PC-3 (cell line): Measurements from ENCODE around the gene FCHO1. TPM values are rescaled to one million over a fixed set of nuclear protein-coding genes. Genes with fewer than 3 reads are reported as not detected.

Experiments used
- ATAC-seq: fragments of 200-7000 bp; cut with Tn5 transposase; 2 replicates; pipeline ENCODE4 v1.9.1; 2020; ENCODE audit warnings: mild to moderate bottlenecking, moderate library complexity
- BruUV-seq: library from RNA; stranded (reverse); fragments of 400-500 nt; replicated peaks from 2 replicates; lab custom pipeline; 2021; lab: Mats Ljungman, UMichigan
- CTCF ChIA-PET: fragments of 300-600 bp; sonication (Branson Sonifier 250); formaldehyde crosslinking; loops from one replicate; lab custom pipeline; 2022; ENCODE audit warnings: antibody characterized with exemption; lab: Charles Lee
- POLR2A ChIA-PET: fragments of 300-600 bp; sonication (Branson Sonifier 250); formaldehyde crosslinking; loops from one replicate; lab custom pipeline; 2022; ENCODE audit warnings: antibody characterized with exemption; ENCODE audit not compliant: unreplicated experiment; lab: Charles Lee
- DNase-seq: peaks from one replicate; pipeline ENCODE4 v3.0.0-alpha.2; 2015
- H2AFZ ChIP-seq: fragments of 300-600 bp; sonication (generic); 2 replicates; pipeline ENCODE4 v1.6.0; 2016; ENCODE audit warnings: antibody characterized with exemption, low read length
- H3F3A ChIP-seq: fragments of 300-600 bp; sonication (generic); one replicate; pipeline ENCODE4 v1.6.0; 2017; ENCODE audit warnings: antibody characterized with exemption, low read length, control low read depth, mild to moderate bottlenecking; ENCODE audit not compliant: unreplicated experiment
- H3K27ac ChIP-seq: fragments of 300-600 bp; sonication (generic); 2 replicates; pipeline ENCODE4 v1.5.1; 2016; ENCODE audit warnings: mild to moderate bottlenecking, low read length
- H3K27me3 ChIP-seq: fragments of 300-600 bp; sonication (generic); 2 replicates; pipeline ENCODE4 v1.6.1; 2016; ENCODE audit warnings: low read length, mixed read lengths
- H3K36me3 ChIP-seq: fragments of 300-600 bp; sonication (generic); 2 replicates; pipeline ENCODE4 v1.6.1; 2016; ENCODE audit warnings: low read depth, mixed run types, low read length, mixed read lengths
- H3K4me1 ChIP-seq: fragments of 300-600 bp; sonication (generic); 2 replicates; pipeline ENCODE4 v1.5.1; 2016; ENCODE audit warnings: low read length; ENCODE audit not compliant: insufficient read depth
- H3K4me2 ChIP-seq: fragments of 300-600 bp; sonication (generic); 2 replicates; pipeline ENCODE4 v1.6.0; 2016; ENCODE audit warnings: low read length
- H3K4me3 ChIP-seq: fragments of 300-600 bp; sonication (generic); 2 replicates; pipeline ENCODE4 v1.5.1; 2016; ENCODE audit warnings: mild to moderate bottlenecking, low read length, mixed read lengths
- H3K79me2 ChIP-seq: fragments of 300-600 bp; sonication (generic); 2 replicates; pipeline ENCODE4 v1.6.1; 2017; ENCODE audit warnings: low read length, mixed read lengths
- H3K9ac ChIP-seq: fragments of 300-600 bp; sonication (generic); 2 replicates; pipeline ENCODE4 v1.6.0; 2016; ENCODE audit warnings: mild to moderate bottlenecking, low read length
- H3K9me2 ChIP-seq: fragments of 300-600 bp; sonication (generic); replicated peaks from 2 replicates; pipeline ENCODE4 v1.6.1; 2016; ENCODE audit warnings: mixed run types, low read length, mixed read lengths
- H3K9me3 ChIP-seq: fragments of 300-600 bp; sonication (generic); 2 replicates; pipeline ENCODE4 v1.6.1; 2016; ENCODE audit warnings: low read length, mixed read lengths
- H4K20me1 ChIP-seq: fragments of 300-600 bp; sonication (generic); 2 replicates; pipeline ENCODE4 v1.6.1; 2016; ENCODE audit warnings: low read length, mixed read lengths
- EZH2 ChIP-seq: fragments of 300-600 bp; sonication (generic); IDR thresholded peaks from one replicate; pipeline ENCODE4 v1.6.1; 2017; ENCODE audit warnings: antibody characterized with exemption, mild to moderate bottlenecking, low read length; ENCODE audit not compliant: unreplicated experiment
- EZH2phosphoT487 ChIP-seq: fragments of 300-600 bp; sonication (generic); IDR thresholded peaks from 2 replicates; pipeline ENCODE4 v1.6.1; 2018; ENCODE audit warnings: mild to moderate bottlenecking, antibody characterized with exemption, low read length, borderline replicate concordance
- intact Hi-C: fragments of 100-400 bp; cut with micrococcal nuclease; formaldehyde crosslinking; loops from 2 replicates; pipeline ENCODE4 v1.9.0; 2023
- total RNA-seq: library from RNA; depleted of rRNA; stranded (reverse); fragments of >200 nt; gene quantifications from 2 replicates; pipeline ENCODE4 v1.2.3, GENCODE V29; 2014
- TF ChIP-seq, protein P1 (sequence below): fragments of 300-600 bp; sonication (generic); conservative IDR thresholded peaks from 2 replicates; pipeline ENCODE4 v1.5.1; 2017; ENCODE audit warnings: antibody characterized with exemption, low read depth, mild to moderate bottlenecking, low read length

Gene FCHO1
- total RNA-seq, 1 experiment from 2014 or later, result 21.0 TPM

- 0 out of 2 replicates have a peak, but pooled peaks cover 2% of the 10 kb centered on the region for H4K20me1 ChIP-seq
- H3K9ac ChIP-seq, result no peak overlapping the region
- no peaks in the 10 kb centered on the region for H3K9me2 ChIP-seq
- H3F3A ChIP-seq, result no peaks in the 10 kb centered on the region
- no peak overlapping the region for H2AFZ ChIP-seq
- no peak overlapping the region for H3K4me2 ChIP-seq
- H3K36me3 ChIP-seq, result peaks cover 23% of the 10 kb centered on the region
- ChIA-PET POLR2A (no interaction called here), CTCF (no interaction called here)
- ATAC-seq (no peak), DNase-seq (no peak)
- H3K9me3 ChIP-seq, result no peaks in the 10 kb centered on the region
- intact Hi-C loops, result no loop called here
- BruUV-seq, result no TSS peak
- no peak overlapping the region for H3K4me3 ChIP-seq
- H3K27ac ChIP-seq, result no peak overlapping the region
- no peaks in the 10 kb centered on the region for H3K4me1 ChIP-seq
- H3K79me2 ChIP-seq, result peaks cover 11% of the 10 kb centered on the region
- TF ChIP-seq EZH2 (no peak), EZH2phosphoT487 (no peak)
- TF ChIP-seq, protein P1, sequence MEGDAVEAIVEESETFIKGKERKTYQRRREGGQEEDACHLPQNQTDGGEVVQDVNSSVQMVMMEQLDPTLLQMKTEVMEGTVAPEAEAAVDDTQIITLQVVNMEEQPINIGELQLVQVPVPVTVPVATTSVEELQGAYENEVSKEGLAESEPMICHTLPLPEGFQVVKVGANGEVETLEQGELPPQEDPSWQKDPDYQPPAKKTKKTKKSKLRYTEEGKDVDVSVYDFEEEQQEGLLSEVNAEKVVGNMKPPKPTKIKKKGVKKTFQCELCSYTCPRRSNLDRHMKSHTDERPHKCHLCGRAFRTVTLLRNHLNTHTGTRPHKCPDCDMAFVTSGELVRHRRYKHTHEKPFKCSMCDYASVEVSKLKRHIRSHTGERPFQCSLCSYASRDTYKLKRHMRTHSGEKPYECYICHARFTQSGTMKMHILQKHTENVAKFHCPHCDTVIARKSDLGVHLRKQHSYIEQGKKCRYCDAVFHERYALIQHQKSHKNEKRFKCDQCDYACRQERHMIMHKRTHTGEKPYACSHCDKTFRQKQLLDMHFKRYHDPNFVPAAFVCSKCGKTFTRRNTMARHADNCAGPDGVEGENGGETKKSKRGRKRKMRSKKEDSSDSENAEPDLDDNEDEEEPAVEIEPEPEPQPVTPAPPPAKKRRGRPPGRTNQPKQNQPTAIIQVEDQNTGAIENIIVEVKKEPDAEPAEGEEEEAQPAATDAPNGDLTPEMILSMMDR, result no peak
- no peaks in the 10 kb centered on the region for H3K27me3 ChIP-seq
These were observed 24.1 kb upstream of the FCHO1 start for GRCh38 chr19:17726964-17727773.

DNA sequence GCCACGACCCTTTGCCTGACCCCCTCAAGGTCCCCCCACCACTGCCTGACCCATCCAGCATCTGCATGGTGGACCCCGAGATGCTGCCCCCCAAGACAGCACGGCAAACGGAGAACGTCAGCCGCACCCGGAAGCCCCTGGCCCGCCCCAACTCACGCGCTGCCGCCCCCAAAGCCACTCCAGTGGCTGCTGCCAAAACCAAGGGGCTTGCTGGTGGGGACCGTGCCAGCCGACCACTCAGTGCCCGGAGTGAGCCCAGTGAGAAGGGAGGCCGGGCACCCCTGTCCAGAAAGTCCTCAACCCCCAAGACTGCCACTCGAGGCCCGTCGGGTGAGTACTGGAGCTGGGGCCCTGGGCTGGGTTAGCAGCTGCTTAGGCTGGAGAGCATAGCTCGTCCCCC, 23.4 kb upstream of the FCHO1 start:
- no peaks in the 10 kb centered on the region for H3K9me2 ChIP-seq
- ATAC-seq, result no peak
- ChIA-PET POLR2A (interaction anchor here (0.6 to 0.7 kb wide), 2 partner anchors 138 to 204 kb away, joined by 3 read pairs; no protein-coding TSS in a partner anchor), CTCF (no interaction called here)
- intact Hi-C loops, result no loop called here
- DNase-seq, result no peak
- no peak overlapping the region for H3K27ac ChIP-seq
- no peaks in the 10 kb centered on the region for H3K9me3 ChIP-seq
- H3K4me1 ChIP-seq, result 0 out of 2 replicates have a peak, but pooled peaks cover 3% of the 10 kb centered on the region
- H3K9ac ChIP-seq, result no peak overlapping the region
- TF ChIP-seq EZH2phosphoT487, result no peak
- no peak for TF ChIP-seq EZH2
- TF ChIP-seq, protein P1, result no peak
- no peaks in the 10 kb centered on the region for H3F3A ChIP-seq
- H3K79me2 ChIP-seq, result peaks cover 15% of the 10 kb centered on the region
- no peak overlapping the region for H3K4me2 ChIP-seq
- H3K27me3 ChIP-seq, result no peaks in the 10 kb centered on the region
- no peak overlapping the region for H2AFZ ChIP-seq
- H4K20me1 ChIP-seq, result 0 out of 2 replicates have a peak, but pooled peaks cover 7% of the 10 kb centered on the region
- H3K36me3 ChIP-seq, result peaks cover 28% of the 10 kb centered on the region
- H3K4me3 ChIP-seq, result no peak overlapping the region
- BruUV-seq, result no TSS peak

- peaks cover 15% of the 10 kb centered on the region for H3K79me2 ChIP-seq
- CTCF ChIA-PET, result no interaction called here
- no peak overlapping the region for H3K4me2 ChIP-seq
- no peak overlapping the region for H2AFZ ChIP-seq
- intact Hi-C loops, result no loop called here
- 0 out of 2 replicates have a peak, but pooled peaks cover 7% of the 10 kb centered on the region for H4K20me1 ChIP-seq
- POLR2A ChIA-PET, result no interaction called here
- no peak overlapping the region for H3K9ac ChIP-seq
- H3K27ac ChIP-seq, result no peak overlapping the region
- H3K4me3 ChIP-seq, result no peak overlapping the region
- H3F3A ChIP-seq, result no peaks in the 10 kb centered on the region
- H3K27me3 ChIP-seq, result no peaks in the 10 kb centered on the region
- H3K9me2 ChIP-seq, result no peaks in the 10 kb centered on the region
- TF ChIP-seq EZH2phosphoT487 (no peak), EZH2 (no peak)
- TF ChIP-seq, protein P1, result no peak
- peaks cover 34% of the 10 kb centered on the region for H3K36me3 ChIP-seq
- DNase-seq, result no peak
- no peaks in the 10 kb centered on the region for H3K9me3 ChIP-seq
- no TSS peak for BruUV-seq
- H3K4me1 ChIP-seq, result 0 out of 2 replicates have a peak, but pooled peaks cover 3% of the 10 kb centered on the region
- ATAC-seq, result no peak
These were observed 18.1 kb upstream of the FCHO1 start for GRCh38 chr19:17733127-17733526.
